IPS-18a (cell line): Measurements from ENCODE around the gene DOCK2.
"Not testable (repeated sequence)": the region's sequence is repeated elsewhere in the genome, so short reads cannot be mapped to it uniquely, and the experiment has no call there.

ENCODE experiments used
- H3K27ac ChIP-seq: one replicate; pipeline ENCODE4 v1.5.1; 2013; ENCODE audit warnings: low read length
- H3K27me3 ChIP-seq: one replicate; pipeline ENCODE4 v1.6.1; 2013; ENCODE audit warnings: mild to moderate bottlenecking, low read length; ENCODE audit not compliant: control insufficient read depth, insufficient read depth
- H3K36me3 ChIP-seq: one replicate; pipeline ENCODE4 v1.6.1; 2013; ENCODE audit warnings: low read depth, low read length; ENCODE audit not compliant: control insufficient read depth
- H3K4me1 ChIP-seq: one replicate; pipeline ENCODE4 v1.6.1; 2013; ENCODE audit warnings: low read depth, low read length; ENCODE audit not compliant: control insufficient read depth
- H3K4me3 ChIP-seq: one replicate; pipeline ENCODE4 v1.5.1; 2013; ENCODE audit warnings: low read length
- H3K9ac ChIP-seq: one replicate; pipeline ENCODE4 v1.6.1; 2013; ENCODE audit warnings: mild to moderate bottlenecking, low read length, moderate library complexity
- H3K9me3 ChIP-seq: one replicate; pipeline ENCODE4 v1.6.1; 2013; ENCODE audit warnings: low read depth, low read length; ENCODE audit not compliant: control insufficient read depth

Gene DOCK2

GRCh38 chr5:169624307-169624706 lies 12.8 kb upstream of the DOCK2 start:
- H3K9ac ChIP-seq, H3K4me1 ChIP-seq, H3K9me3 ChIP-seq, H3K27me3 ChIP-seq, H3K36me3 ChIP-seq, H3K4me3 ChIP-seq, H3K27ac ChIP-seq: not testable (repeated sequence)

GRCh38 chr5:169626779-169627178 lies 10.3 kb upstream of the DOCK2 start:
- Histone ChIP-seq H3K9me3 (no peaks in the 10 kb centered on the region), H3K4me1 (no peaks in the 10 kb centered on the region), H3K4me3 (no peak overlapping the region), H3K36me3 (no peaks in the 10 kb centered on the region), H3K9ac (no peak overlapping the region), H3K27ac (no peak overlapping the region), H3K27me3 (no peaks in the 10 kb centered on the region)

- no peaks in the 10 kb centered on the region for H3K4me1 ChIP-seq
- H3K9ac ChIP-seq, result no peak overlapping the region
- H3K36me3 ChIP-seq, result no peaks in the 10 kb centered on the region
- H3K4me3 ChIP-seq, result no peak overlapping the region
- H3K27ac ChIP-seq, result no peak overlapping the region
- H3K27me3 ChIP-seq, result no peaks in the 10 kb centered on the region
- no peaks in the 10 kb centered on the region for H3K9me3 ChIP-seq
Measured at GRCh38 chr5:169627551-169627950, 9.5 kb upstream of the DOCK2 start.

- Histone ChIP-seq H3K4me3 (no peak overlapping the region), H3K4me1 (no peaks in the 10 kb centered on the region), H3K9me3 (no peaks in the 10 kb centered on the region), H3K9ac (no peak overlapping the region), H3K27me3 (no peaks in the 10 kb centered on the region), H3K27ac (no peak overlapping the region), H3K36me3 (no peaks in the 10 kb centered on the region)
Measured at GRCh38 chr5:169628892-169629291, 8.2 kb upstream of the DOCK2 start.

- Histone ChIP-seq H3K36me3 (no peaks in the 10 kb centered on the region), H3K9me3 (no peaks in the 10 kb centered on the region), H3K27ac (no peak overlapping the region), H3K4me3 (no peak overlapping the region), H3K9ac (no peak overlapping the region), H3K4me1 (no peaks in the 10 kb centered on the region), H3K27me3 (no peaks in the 10 kb centered on the region)
Measured at GRCh38 chr5:169629847-169630548, 7.1 kb upstream of the DOCK2 start.

- Histone ChIP-seq H3K9me3 (no peaks in the 10 kb centered on the region), H3K4me1 (no peaks in the 10 kb centered on the region), H3K4me3 (no peak overlapping the region), H3K36me3 (no peaks in the 10 kb centered on the region), H3K9ac (no peak overlapping the region), H3K27me3 (peaks cover 5% of the 10 kb centered on the region), H3K27ac (no peak overlapping the region)
Measured at GRCh38 chr5:169631360-169631759, 5.7 kb upstream of the DOCK2 start.

- Histone ChIP-seq H3K36me3 (no peaks in the 10 kb centered on the region), H3K4me1 (no peaks in the 10 kb centered on the region), H3K9me3 (no peaks in the 10 kb centered on the region), H3K27ac (no peak overlapping the region), H3K9ac (no peak overlapping the region), H3K27me3 (peaks cover 13% of the 10 kb centered on the region), H3K4me3 (no peak overlapping the region)
Measured at GRCh38 chr5:169632946-169633345, 4.1 kb upstream of the DOCK2 start.

- Histone ChIP-seq H3K9me3 (no peaks in the 10 kb centered on the region), H3K27ac (no peak overlapping the region), H3K4me3 (no peak overlapping the region), H3K9ac (no peak overlapping the region), H3K27me3 (peaks cover 13% of the 10 kb centered on the region), H3K4me1 (no peaks in the 10 kb centered on the region), H3K36me3 (no peaks in the 10 kb centered on the region)
Measured at GRCh38 chr5:169634606-169635005, 2.5 kb upstream of the DOCK2 start.

- H3K27me3 ChIP-seq, result peaks cover 13% of the 10 kb centered on the region
- no peak overlapping the region for H3K9ac ChIP-seq
- no peak overlapping the region for H3K4me3 ChIP-seq
- no peaks in the 10 kb centered on the region for H3K36me3 ChIP-seq
- no peaks in the 10 kb centered on the region for H3K4me1 ChIP-seq
- no peak overlapping the region for H3K27ac ChIP-seq
- H3K9me3 ChIP-seq, result no peaks in the 10 kb centered on the region
Measured at GRCh38 chr5:169635936-169636335, 1.1 kb upstream of the DOCK2 start.

GRCh38 chr5:169636477-169637084 lies 494 bp upstream of the DOCK2 start:
- Histone ChIP-seq H3K9ac (no peak overlapping the region), H3K4me3 (peak overlapping the region; percentile 61), H3K36me3 (no peaks in the 10 kb centered on the region), H3K9me3 (no peaks in the 10 kb centered on the region), H3K27ac (no peak overlapping the region), H3K27me3 (peaks cover 13% of the 10 kb centered on the region), H3K4me1 (no peaks in the 10 kb centered on the region)

- Histone ChIP-seq H3K27me3 (peaks cover 13% of the 10 kb centered on the region), H3K4me1 (no peaks in the 10 kb centered on the region), H3K9me3 (no peaks in the 10 kb centered on the region), H3K9ac (no peak overlapping the region), H3K27ac (no peak overlapping the region), H3K4me3 (peak overlapping the region; percentile 61), H3K36me3 (no peaks in the 10 kb centered on the region)
Measured at GRCh38 chr5:169637549-169638121, 560 bp downstream of the DOCK2 start.

GRCh38 chr5:169641253-169641652 lies 4.2 kb downstream of the DOCK2 start:
- Histone ChIP-seq H3K27me3 (peaks cover 9% of the 10 kb centered on the region), H3K4me3 (no peak overlapping the region), H3K4me1 (no peaks in the 10 kb centered on the region), H3K9me3 (no peaks in the 10 kb centered on the region), H3K36me3 (no peaks in the 10 kb centered on the region), H3K27ac (no peak overlapping the region), H3K9ac (no peak overlapping the region)
